GM18873 (cell line): ENCODE results near the gene SIGLEC12.

Experiments used
- ATAC-seq: cut with Tn5 transposase; IDR thresholded peaks from one replicate; pipeline ENCODE4 v1.9.1; 2021; ENCODE audit warnings: mild to moderate bottlenecking, moderate library complexity, moderate number of reproducible peaks; ENCODE audit not compliant: unreplicated experiment, low FRiP score

Gene SIGLEC12

DNA sequence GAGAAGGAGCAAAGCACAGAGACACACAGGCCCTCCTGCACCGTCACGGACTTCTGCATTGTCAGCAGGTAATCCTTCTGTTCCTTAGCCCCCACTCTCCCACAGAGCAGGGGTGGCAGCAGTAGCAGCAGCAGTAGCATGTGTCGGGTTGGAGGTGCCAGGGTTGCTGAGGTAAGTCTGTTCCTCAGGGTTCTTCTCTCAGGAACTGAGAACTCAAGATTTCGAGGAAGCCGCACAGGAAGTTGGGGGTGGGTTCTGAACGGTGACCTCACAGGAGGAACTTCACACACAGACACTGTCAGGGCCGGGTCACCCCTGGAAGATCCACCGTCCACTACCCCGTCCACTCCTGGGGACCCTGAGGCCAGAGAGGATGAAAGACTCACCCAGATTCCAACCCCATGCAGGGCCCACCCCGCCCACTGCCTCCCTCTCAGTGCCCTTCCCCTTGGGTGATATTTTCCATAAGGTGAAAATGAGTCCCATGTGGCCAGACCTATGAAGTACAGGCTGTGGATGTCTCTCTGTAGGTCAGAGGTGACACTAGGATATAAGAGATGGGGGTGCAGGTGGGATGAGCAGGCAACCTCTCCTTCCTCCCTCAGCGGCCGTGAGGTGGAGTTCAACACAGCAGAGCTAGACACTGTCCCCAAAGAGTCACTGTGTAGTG, at the start of gene SIGLEC12:
Gene SIGLEC12 (minus strand): TSS at position 207 of the 670 bp plus-strand sequence. CDS start 67 bp downstream, at position 140.
- no peak for ATAC-seq

- ATAC-seq, result no peak
Observed at GRCh38 chr19:51550848-51551672, 49.5 kb upstream of the SIGLEC12 start.

- no peak for ATAC-seq
Observed at GRCh38 chr19:51549533-51550324, 48.1 kb upstream of the SIGLEC12 start.

GRCh38 chr19:51548891-51549305, 47.3 kb upstream of the SIGLEC12 start:
- ATAC-seq, result no peak

GRCh38 chr19:51548213-51548651, 46.6 kb upstream of the SIGLEC12 start:
- ATAC-seq, result no peak

DNA sequence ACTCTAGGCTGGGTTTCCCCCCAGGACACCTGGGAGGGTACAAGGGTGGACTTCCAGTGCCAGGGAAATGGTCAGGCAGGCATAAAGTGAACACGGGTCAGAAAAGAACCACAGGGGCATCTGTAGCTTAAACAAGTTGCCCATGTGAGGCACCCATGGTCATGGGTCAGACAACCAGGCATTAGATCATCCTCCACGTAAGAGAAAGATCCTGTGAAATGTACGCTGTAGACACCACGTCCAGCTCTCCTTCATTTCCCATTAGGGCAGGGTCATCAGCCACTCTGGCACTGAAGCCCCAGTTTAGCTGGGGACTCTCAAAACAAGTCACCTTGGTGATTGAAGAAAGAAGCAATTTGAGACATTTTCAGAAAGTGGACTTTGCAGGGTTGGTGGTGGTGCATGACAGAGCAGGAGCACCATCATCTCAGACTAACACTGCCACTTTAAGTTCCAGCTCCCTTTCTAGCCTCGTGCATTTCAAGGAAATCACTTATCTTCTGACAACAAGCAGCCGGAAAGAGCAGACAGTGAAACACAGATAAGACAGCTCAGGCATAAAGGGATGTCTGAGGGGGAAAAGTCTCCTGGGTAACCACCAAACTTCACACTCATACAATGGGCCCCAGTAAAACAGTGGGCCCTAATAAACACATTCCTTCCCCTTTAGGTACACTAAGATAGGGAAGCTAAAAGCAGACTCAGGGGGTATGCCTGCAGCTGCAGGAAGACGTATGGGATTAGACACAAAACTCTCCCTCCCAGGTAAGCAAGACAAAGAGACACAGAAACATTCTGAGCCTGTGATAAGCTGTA, 46.0 kb upstream of the SIGLEC12 start:
- no peak for ATAC-seq

GRCh38 chr19:51546650-51547396, 45.2 kb upstream of the SIGLEC12 start:
- no peak for ATAC-seq

- ATAC-seq, result no peak
Observed at GRCh38 chr19:51546107-51546649, 44.6 kb upstream of the SIGLEC12 start.

GRCh38 chr19:51544038-51544437, 42.4 kb upstream of the SIGLEC12 start:
- no peak for ATAC-seq

DNA sequence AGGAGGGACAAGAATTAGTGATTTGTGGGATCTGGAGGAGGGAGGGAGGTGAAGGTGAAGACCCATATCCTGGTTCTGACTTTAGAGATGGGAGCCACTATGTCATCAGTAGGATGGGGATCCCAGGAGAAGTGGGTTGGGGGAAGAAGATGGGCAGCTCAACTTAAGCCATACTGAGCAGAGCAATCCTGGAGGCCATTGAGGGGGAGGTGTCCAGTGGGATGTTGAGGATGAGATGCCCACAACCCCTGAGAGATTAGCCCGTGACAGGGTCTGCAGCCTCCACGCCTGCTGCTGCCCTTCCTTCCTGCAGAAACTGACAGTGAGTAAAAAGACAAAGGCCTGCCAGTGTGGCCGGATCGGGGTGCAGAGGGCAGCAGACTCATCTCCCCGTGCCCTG, 41.1 kb upstream of the SIGLEC12 start:
- ATAC-seq, result no peak

DNA sequence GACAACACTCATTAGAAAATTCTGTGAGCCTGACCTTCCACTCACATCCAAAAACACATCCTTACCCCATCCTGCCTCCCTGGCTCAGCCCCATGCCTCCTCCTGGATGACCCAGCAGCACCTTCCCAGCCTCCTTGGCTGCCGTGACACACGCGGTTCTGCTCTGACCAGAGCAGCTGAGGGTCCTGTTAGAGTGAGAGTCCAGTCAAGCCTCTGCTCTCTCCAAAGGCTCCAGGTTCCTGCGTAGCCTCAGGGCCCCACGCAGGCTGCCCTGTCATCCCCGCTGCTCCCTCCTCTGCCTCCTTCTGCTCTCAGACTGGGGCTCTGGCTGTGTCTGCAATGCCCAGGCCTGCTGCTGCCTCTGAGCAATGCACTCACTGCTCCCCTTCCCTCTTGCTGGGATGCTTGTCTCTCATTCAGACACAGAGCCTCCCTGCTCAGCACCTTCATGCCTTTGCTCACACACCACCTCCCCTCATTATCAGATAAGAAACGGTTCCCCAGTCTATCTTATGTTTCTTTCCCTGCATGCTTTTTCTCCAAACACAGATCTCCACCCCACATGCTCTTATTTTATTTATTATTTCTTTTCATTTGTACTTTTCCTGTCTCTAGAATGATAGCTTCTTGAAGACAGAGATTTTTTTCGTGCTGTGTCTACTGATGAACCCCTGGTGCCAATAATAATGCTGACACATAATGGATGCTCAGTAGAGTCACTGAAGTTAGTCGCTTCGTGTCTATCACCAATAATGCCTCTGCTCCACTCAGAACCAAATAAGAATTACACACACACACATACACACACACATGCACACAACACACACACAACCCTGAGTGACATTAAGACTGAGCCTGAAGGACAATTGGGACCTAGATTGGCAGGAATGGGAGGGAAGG, 40.1 kb upstream of the SIGLEC12 start:
- no peak for ATAC-seq

- ATAC-seq, result no peak
Observed at GRCh38 chr19:51539821-51540366, 38.3 kb upstream of the SIGLEC12 start.

DNA sequence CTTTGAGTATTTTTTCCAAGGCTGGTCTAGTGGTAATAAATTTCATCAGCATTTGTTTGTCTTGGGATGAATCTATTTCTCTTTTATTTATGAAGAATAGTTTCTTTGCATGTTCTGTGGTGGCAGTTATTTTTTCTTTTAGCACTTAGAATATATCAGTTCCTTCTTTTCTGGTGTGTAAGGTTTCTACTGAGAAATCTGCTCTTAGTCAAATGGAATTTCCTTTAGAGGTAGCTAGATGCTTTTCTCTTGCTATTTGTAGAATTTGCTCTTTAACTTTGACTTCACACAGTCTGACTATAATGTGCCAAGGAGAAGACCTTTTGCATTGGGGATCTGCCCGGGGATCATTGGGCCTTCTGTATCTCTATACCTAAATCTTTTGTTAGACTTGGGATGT, 33.9 kb upstream of the SIGLEC12 start:
- ATAC-seq, result no peak

DNA sequence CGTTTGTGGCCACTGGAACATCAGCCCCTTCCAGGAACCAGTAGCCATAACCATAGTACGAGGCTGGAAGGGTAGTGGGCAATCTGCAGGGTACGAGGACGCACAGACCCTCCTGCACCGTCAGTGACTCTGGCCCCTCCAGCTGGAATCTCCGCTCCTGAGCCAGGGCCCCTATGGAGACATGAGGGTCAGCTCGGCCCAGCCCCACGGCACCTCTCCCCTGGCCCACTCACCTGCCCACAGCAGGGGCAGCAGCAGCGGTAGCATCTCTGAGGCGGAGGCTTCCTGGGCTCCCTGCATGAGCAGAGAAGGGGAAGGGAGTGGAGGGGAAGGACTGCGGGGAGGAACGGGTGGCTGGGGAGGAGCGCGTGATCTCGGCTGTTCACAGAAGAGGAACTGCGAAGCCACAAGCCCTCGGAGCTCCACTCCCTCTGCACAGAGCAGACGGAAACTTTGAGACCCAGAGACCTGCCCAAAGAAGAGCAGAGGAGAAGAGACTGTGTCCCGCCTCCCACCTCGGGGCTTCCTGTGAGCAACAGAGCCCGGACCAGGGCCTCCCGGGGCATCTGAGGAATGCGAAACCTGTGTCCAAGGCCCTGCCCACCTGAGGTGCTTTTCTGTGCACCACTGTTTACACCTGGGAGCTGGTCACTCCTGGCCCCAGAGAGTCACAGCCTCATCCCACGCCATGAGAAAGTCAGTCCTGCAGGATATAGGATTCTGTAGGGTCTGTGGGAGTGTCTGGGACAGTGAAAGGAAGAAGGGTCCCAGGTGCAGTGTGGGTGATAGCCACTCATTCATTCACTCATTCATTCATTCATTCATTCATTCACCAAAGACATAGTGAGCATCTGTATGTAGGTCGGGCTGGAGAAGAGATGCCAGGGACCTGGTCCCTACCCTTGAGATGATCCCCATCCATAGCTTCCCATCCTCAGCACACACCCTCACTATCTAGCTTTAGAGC, 30.0 kb upstream of the SIGLEC12 start, which contains the start of gene SIGLEC6:
Gene SIGLEC6 (minus strand): TSS at position 322 of the 967 bp plus-strand sequence. CDS start 22 bp downstream, at position 300.
- no peak for ATAC-seq

GRCh38 chr19:51530616-51531015, 29.0 kb upstream of the SIGLEC12 start:
- ATAC-seq, result no peak

- ATAC-seq, result no peak
Observed at GRCh38 chr19:51529301-51529700, 27.7 kb upstream of the SIGLEC12 start.

DNA sequence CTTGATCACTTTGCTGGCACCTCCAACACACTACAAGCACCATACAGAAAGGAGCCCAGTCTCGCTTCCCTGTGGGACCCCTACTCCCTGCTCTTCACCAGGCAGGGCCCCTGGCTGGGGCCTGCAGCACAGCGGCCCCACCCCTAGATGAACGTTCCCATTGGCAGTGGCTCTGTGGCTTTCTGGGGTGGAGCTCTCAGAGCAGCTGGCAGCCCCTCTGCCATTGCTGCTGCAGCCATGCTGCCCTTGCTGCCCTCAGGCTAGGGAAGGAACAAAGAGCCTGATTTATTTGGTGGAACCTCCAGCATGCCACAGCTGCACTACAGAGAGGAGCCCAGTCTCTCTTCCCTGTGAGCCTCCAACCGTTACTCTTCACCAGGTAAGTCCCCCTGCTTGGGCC, 24.1 kb upstream of the SIGLEC12 start:
- ATAC-seq, result no peak
